ENCODE results near the gene MAP7D2.

Gene MAP7D2

DNA sequence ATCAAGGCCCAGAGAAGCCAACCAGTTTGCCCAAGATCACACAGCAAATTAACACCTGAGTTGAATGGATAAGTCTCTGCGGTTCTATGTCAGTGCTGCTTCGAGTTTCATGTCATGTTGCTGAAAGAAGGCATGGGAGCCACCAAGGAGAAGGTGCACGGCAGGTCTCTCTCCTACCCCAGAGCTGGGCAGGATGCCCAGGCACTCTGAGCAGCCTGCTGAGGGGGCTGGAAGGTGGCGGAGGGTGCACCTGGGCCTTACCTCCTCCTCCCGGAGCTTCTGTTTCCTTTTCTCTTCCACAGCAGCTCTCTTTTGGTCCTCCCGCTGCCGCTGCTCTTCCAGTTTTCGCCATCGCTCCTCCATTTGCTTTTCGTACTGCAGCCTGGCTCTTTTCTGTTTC is 53.6 kb downstream of the MAP7D2 start:
- DNase-seq (ENCODE audit: low read depth), result no peak
- no peak overlapping the region for H3K4me3 ChIP-seq (ENCODE audit: low read length)
- TF ChIP-seq, protein P1, sequence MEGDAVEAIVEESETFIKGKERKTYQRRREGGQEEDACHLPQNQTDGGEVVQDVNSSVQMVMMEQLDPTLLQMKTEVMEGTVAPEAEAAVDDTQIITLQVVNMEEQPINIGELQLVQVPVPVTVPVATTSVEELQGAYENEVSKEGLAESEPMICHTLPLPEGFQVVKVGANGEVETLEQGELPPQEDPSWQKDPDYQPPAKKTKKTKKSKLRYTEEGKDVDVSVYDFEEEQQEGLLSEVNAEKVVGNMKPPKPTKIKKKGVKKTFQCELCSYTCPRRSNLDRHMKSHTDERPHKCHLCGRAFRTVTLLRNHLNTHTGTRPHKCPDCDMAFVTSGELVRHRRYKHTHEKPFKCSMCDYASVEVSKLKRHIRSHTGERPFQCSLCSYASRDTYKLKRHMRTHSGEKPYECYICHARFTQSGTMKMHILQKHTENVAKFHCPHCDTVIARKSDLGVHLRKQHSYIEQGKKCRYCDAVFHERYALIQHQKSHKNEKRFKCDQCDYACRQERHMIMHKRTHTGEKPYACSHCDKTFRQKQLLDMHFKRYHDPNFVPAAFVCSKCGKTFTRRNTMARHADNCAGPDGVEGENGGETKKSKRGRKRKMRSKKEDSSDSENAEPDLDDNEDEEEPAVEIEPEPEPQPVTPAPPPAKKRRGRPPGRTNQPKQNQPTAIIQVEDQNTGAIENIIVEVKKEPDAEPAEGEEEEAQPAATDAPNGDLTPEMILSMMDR (IDR thresholded peaks at IDR 0.05; ENCODE audit: insufficient read depth, low read depth, low read length, missing control alignments), result no peak

DNA sequence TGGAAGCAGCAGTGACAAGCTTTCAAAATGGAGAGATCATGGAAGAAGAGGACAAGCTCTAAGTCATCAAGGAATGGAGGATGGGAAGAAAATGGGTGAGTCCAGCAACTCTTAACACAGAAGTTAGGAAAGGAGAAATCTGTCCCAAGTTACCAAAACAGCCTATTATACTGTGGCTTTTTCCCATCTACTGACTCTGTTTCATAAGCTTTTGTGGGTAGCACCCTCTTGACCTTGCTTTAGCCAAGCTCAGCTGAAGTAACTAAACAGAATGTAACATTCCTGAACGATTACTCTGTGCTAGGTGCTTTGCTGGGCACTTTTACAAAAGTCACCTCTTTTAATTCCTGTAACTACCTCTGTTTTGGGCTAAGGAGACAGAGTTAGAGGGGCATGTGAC is 54.9 kb downstream of the MAP7D2 start:
- no peak for DNase-seq (ENCODE audit: low read depth)
- TF ChIP-seq, protein P1 (IDR thresholded peaks at IDR 0.05; ENCODE audit: insufficient read depth, low read depth, low read length, missing control alignments), result no peak
- H3K4me3 ChIP-seq (ENCODE audit: low read length), result no peak overlapping the region

GRCh38 chrX:20060961-20061748 is 55.6 kb downstream of the MAP7D2 start:
- H3K4me3 ChIP-seq (ENCODE audit: low read length), result no peak overlapping the region
- no peak for DNase-seq (ENCODE audit: low read depth)
- TF ChIP-seq, protein P1 (IDR thresholded peaks at IDR 0.05; ENCODE audit: insufficient read depth, low read depth, low read length, missing control alignments), result no peak

- H3K4me3 ChIP-seq (ENCODE audit: low read length), result no peak overlapping the region
- TF ChIP-seq, protein P1 (IDR thresholded peaks at IDR 0.05; ENCODE audit: insufficient read depth, low read depth, low read length, missing control alignments), result no peak
- DNase-seq (ENCODE audit: low read depth), result no peak
Measured at GRCh38 chrX:20059467-20060128, 57.1 kb downstream of the MAP7D2 start.

DNA sequence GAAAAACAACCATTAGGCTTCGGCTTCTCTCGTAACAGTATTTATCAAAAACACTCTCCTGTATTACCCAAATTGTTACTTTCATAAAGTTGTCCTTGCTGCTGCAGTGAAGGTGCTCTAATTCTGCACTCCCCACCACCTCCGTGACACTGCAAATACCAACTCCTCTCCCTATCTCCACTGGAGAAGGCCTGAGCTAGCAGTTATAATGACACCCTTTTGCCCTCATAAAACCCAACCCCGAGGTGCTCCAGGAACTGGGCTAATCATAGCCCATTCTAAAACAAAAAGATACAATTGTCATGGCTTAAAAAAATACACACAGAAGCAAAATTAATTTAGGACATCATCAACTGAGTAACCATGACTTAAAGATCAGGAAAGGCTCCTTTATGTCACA is 59.2 kb downstream of the MAP7D2 start:
- TF ChIP-seq, protein P1 (IDR thresholded peaks at IDR 0.05; ENCODE audit: insufficient read depth, low read depth, low read length, missing control alignments), result no peak
- no peak for DNase-seq (ENCODE audit: low read depth)
- no peak overlapping the region for H3K4me3 ChIP-seq (ENCODE audit: low read length)

DNA sequence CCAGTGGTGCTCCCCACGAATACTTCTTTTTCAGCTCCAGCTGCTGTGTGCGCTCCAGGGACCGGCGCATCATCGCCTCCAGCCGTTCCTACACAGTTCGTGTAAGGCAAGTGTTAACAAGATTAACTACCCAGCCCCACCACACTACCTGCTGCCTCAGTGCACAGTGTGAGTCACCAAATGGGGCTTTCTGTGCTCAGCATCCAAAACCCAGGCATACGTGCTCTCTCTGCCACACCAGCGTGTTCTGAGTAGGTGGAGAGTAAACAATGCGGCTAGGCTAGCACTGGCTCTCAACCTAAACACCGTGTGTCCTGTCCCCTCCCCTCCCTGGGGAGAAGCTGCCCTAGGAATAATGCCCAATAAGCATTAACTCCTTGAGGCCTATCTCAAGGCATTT is 60.0 kb downstream of the MAP7D2 start:
- TF ChIP-seq, protein P1 (IDR thresholded peaks at IDR 0.05; ENCODE audit: insufficient read depth, low read depth, low read length, missing control alignments), result no peak
- DNase-seq (ENCODE audit: low read depth), result peak; percentile 90
- H3K4me3 ChIP-seq (ENCODE audit: low read length), result no peak overlapping the region

All from epithelial cell of esophagus (primary cell).